Ishikawa (cell line): ENCODE results near the gene PIEZO2.

Experiments used
- EGR1 ChIP-seq: IDR thresholded peaks from 2 replicates; pipeline ENCODE4 v1.6.1; 2012
- NFIC ChIP-seq: IDR thresholded peaks from 2 replicates; pipeline ENCODE4 v1.6.1; 2012
- TF ChIP-seq, protein P1 (sequence below): IDR thresholded peaks from 2 replicates; pipeline ENCODE4 v1.6.1; 2012; ENCODE audit warnings: low read depth, mild to moderate bottlenecking

DNA sequence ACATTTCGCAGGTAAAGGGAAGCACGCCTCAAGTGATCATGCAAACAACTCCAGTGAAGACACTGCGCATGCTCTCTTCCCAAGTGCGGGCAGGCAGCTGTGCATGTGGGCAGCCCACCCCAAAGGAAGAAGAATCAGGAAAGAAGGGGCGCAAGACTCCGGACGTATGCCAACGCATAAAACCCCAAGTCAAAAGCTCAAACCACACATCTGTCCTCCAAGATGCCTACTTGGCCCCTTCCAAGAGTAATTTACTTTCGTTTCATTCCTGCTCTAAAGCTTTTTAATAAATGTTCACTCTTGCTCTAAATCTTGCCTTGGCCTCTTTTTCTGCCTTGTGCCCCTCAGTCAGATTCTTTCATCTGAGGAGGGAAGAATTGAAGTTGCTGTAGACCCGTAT, 254.9 kb downstream of the PIEZO2 start:
- TF ChIP-seq, protein P1, sequence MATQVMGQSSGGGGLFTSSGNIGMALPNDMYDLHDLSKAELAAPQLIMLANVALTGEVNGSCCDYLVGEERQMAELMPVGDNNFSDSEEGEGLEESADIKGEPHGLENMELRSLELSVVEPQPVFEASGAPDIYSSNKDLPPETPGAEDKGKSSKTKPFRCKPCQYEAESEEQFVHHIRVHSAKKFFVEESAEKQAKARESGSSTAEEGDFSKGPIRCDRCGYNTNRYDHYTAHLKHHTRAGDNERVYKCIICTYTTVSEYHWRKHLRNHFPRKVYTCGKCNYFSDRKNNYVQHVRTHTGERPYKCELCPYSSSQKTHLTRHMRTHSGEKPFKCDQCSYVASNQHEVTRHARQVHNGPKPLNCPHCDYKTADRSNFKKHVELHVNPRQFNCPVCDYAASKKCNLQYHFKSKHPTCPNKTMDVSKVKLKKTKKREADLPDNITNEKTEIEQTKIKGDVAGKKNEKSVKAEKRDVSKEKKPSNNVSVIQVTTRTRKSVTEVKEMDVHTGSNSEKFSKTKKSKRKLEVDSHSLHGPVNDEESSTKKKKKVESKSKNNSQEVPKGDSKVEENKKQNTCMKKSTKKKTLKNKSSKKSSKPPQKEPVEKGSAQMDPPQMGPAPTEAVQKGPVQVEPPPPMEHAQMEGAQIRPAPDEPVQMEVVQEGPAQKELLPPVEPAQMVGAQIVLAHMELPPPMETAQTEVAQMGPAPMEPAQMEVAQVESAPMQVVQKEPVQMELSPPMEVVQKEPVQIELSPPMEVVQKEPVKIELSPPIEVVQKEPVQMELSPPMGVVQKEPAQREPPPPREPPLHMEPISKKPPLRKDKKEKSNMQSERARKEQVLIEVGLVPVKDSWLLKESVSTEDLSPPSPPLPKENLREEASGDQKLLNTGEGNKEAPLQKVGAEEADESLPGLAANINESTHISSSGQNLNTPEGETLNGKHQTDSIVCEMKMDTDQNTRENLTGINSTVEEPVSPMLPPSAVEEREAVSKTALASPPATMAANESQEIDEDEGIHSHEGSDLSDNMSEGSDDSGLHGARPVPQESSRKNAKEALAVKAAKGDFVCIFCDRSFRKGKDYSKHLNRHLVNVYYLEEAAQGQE: no peak
- TF ChIP-seq EGR1 (no peak), NFIC (no peak)
